SKM-1 (cell line): Measurements from ENCODE around the gene IL18BP.

ENCODE experiments used
- DNase-seq: peaks from one replicate; lab custom pipeline; 2025; ENCODE audit not compliant: unreplicated experiment; lab: John Stamatoyannopoulos, UW

Gene IL18BP

DNA sequence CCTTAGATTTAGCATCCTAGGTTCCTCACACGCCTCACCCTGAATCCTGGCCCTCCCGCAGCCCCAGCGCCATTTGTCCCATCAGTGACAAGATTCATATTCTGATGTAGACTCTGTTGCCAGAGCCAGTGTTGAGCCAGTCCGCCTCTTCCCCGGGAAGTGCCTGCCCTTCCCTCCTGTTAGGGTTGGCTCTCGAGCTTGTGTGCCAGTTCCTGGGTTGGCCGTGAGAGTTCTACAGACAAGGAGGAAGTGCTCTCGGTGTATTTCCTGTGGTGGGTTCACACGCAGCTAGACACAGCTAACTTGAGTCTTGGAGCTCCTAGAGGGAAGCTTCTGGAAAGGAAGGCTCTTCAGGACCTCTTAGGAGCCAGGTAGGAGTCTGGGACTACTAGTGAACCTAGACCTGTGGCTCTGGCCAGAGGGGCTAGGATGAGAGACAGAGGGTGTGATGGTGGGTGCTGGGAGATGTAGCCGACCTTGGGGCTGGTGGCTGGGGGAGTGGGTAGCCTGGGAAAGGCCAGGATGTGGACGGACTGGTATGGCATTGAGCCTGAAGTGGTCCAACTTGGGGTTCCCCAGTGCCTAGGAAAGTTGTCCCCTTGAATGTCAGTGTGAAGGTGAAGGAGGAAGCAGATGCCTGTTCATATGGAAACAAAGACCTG lies at the start of gene IL18BP:
IL18BP (plus strand) TSS at position 261 of the 662 bp plus-strand sequence. CDS start 1,076 bp downstream, outside the sequence.
- peak; percentile 51 for DNase-seq

- no peak for DNase-seq
These were observed 49.7 kb upstream of the IL18BP start for GRCh38 chr11:71949034-71949433.

DNA sequence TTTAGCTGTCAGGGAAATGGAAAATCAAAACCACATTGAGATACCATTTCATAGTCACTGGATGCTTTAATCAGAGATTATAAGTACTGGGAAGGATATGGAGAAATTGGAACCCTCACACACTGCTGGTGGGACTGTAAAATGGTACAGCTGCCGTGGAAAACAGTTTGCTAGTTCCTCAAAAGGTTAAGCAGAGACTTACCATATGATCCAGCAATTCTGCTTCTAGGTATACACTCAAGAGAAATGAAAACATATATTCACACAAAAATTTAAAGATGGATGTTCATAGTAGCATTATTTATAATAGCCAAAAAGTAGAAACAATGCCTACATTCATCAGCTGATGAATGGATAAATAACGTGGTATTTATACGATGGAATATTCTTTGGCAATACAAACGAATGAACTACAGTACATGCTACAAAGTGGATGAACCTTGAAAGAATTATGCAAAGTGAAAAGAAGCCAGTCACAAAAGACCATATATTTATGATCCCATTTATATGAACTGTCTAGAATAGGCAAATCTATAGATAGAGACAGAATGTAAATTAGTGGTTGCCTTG lies 46.9 kb upstream of the IL18BP start:
- DNase-seq, result no peak

GRCh38 chr11:71955898-71956456 lies 42.7 kb upstream of the IL18BP start:
- DNase-seq, result no peak

DNA sequence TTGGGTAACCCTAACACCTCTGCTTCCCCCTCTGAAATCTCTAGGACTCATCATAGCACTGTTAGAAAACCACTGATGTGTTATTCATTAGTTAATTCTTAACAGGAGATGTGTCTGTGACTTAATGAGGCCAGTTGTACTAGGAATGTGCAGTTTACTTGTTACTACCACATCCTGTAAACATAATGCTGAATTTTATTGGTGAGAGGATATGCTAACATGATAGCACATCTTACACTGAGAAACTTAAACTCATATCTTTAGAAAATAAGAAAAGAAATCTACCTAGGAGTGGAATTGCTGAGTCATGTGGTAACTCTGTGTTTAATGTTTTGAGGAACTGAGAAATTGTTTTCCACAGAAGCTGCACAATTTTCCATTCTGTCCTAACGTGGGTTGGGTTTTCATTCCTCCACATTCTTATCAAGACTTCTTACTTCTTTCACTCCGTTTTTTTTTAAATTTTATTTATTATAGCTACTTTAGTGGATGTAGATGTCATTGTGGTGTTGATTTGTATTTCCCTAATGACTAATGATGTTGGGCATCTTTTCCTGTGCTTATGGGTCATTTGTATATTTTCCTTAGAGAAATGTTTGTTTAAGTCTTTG lies 36.2 kb upstream of the IL18BP start:
- DNase-seq, result peak; percentile 22

DNA sequence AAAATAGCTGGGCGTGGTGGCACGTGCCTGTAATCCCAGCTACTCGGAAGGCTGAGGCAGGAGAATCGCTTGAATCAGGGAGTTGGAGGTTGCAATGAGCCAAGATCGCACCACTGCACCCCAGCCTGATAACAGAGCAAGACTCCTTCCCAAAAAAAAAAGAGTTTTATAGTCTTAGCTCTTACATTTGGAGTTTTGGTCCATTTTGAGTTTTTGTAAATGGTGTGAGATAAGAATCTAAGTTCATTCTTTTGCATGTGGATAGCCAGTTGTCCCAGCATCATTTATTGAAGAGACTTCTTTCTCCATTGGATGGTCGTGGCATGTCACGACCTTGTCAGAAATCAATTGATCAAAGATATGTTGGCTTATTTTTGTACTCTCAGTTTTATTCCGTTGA lies 35.2 kb upstream of the IL18BP start:
- no peak for DNase-seq

DNA sequence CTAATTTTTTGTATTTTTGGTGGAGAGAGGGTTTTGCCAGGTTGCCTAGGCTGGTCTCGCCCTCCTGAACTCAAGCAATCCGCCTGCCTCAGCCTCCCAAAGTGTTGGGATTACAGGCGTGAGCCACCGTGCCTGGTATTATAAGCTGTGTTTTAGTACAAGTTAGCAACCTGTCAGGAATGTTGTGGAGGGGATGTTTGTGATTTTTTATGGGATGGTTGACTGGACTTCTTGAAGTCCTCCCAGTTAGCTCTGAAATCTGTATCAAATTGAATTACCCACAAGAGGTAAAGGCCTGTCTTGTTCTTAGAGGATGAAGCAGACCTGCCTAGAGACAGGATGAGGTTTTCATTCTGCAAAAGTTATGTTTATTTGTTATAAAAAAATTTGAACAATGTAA lies 34.1 kb upstream of the IL18BP start:
- DNase-seq, result no peak

DNA sequence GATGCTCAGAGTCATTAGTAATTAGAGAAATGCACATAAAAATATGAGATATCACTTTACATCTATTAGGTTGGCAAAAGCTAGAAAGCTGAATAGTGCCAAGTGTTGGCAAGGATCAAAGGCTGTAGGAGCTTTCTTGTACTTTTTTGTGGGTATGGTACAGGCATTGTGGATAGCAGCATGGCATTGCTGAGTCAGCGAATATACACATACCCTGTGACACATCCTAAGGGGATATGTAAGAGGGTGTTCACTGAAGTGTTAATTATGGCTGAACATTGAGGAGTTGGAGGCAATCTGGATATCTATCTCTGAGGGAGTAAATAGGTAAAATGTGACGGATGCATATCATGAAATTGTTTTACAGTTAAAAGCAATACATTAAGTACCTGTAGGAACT lies 27.0 kb upstream of the IL18BP start:
- no peak for DNase-seq

- no peak for DNase-seq
These were observed 22.2 kb upstream of the IL18BP start for GRCh38 chr11:71976551-71976950.

- DNase-seq, result no peak
These were observed 21.6 kb upstream of the IL18BP start for GRCh38 chr11:71977090-71977489.

DNA sequence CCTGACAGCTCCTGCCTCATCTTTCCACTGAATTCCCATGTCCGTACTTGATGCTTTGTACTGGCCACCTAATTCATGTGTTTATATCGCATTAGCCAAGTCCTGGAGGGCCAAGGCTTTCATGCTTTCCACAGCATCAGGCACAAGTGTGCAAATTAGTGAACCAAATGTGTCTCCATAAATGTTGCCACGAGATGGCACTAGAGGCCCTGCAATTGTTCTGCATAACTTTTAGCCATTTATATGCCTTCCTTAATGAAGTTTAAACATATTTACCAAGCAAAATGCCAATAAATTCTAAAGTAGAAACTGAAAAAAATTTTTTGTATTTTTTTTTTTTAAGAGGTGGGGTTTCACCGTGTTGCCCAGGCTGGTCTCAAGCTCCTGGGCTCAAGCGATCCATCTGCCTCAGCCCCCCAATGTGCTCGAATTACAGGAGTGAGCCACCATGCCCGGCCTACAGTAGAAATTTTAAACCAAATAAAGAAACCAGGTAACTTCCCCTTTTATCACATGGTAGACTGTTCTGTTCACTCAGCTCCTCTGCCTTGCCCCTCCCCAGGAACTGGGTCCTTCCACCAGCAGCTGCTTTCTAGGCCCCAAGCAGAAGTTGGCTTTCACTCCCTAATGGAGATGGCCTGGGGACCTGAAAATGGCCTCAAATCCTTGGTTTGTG lies 20.8 kb upstream of the IL18BP start:
- peak; percentile 61 for DNase-seq

DNA sequence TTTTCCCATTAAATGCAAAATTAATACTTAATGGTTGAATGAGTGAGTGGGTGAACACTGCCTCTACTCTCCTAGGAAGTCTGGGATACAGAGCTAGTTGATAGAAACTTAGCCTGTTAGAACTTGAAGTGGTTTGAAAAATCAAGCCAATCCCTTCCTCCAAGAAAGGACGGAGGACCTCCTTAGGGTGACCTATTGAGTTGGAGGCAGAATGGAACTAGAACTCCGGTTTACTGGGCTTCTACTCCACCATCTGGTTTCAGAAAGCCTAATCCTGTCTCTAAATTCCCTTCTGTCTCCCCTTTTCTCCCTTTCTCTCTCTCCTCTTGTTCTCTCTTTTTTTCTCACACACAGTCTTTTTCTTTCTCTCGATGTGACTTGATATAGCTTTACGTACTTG lies 19.6 kb upstream of the IL18BP start:
- DNase-seq, result no peak

GRCh38 chr11:71979602-71980001 lies 19.1 kb upstream of the IL18BP start:
- no peak for DNase-seq

DNA sequence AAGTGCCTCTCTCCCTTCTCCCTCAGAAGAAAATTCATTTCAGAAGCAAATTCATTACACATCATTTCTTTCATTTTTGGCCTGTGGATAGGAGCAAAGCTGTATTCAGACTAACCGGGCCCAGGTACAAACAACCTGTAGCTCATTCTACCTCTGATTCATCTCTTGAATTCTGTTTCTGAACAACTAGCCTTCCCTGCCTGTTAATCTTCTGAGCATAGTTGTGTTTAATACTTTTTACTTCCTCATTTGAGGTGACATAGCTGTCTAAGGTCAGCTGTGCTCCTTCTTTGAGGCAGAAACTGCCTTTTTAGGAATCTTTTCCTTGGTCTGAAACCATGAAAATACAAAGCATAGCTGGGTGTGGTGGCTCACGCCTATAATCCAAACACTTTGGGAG lies 12.6 kb upstream of the IL18BP start:
- DNase-seq, result no peak

- DNase-seq, result no peak
These were observed 11.2 kb upstream of the IL18BP start for GRCh38 chr11:71987521-71987920.

DNA sequence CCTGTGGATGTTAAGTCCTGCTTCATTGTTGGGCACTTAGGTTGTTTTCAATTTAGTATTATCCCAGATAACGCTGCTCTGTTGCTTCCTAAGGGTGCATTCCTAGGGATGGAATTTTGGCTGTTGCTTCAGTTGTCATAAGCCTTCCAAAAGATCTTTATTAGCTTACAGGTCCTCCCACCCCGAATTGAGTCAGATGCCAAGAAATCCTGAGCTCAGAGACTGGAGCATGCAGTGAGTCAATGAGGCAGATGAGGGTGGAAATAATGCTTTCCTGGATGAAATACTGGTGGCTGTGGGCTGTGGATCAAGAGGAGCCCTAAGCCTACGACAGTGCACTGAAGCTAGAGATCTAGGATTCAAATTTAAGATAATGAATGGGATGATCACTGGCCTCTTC lies 10.7 kb upstream of the IL18BP start:
- DNase-seq, result no peak

DNA sequence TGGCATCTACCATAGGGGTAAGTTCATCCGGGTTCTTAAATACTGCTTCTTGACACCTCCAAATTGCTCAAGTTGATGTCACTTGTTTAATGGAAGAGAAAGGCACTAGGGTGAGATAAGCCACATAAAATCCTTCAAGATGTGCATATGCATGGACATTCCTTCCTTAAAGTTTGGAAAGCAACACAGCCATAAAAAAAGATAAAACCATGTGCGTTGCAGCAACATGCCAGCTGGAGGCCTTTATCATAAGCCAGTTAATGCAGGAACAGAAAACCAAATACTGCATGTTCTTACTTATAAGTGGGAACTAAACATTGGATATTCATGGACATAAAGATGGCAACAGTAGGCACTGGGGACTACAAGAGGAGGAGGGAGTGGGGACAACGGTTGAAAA lies 8.0 kb upstream of the IL18BP start:
- DNase-seq, result no peak

DNA sequence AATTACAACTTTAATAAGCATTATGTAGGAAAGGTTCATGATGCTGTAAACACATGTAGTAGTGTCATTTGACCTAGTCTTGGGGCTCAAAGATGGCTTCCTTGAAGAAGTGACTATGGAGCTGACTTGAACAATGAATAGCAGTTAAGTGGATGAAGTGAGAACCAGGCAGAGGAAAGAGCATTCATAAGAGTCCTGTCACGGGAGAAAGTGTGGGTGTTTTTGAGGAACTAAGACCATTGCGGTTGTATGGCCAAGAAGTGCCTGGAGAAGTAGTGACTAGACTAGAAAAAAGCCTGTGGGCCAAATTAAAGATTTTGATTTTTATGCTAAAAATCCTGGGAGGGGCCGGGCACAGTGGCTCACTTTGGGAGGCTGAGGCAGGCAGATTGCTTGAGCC lies 7.2 kb upstream of the IL18BP start:
- peak; percentile 40 for DNase-seq

- DNase-seq, result no peak
These were observed 6.5 kb upstream of the IL18BP start for GRCh38 chr11:71992136-71992730.

DNA sequence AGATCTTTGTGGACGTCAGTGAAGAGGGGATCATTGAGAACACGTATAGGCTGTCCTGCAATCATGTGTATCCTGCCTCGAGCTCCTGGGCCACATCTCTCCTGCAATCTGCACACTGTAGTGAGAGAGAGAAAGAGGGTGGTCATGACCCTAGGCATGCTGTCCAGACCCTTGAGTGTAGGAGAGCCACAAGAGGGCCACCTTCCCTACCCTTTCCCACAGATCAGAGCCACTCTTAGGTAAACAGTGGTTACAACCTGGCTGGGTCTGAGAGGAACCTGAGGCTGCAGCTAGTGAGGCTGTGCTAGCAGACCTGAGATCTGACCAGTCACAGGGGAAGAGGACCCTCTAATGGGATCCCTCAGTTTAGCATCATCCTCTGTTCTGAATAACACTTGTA lies 3.9 kb upstream of the IL18BP start:
- no peak for DNase-seq

- DNase-seq, result no peak
These were observed 2.9 kb upstream of the IL18BP start for GRCh38 chr11:71995726-71996291.
